LNCAP (cell line): ENCODE data around the gene TTC3.

Experiments used
- CTCF ChIP-seq: fragments of 450-650 bp; IDR thresholded peaks from 2 replicates; pipeline ENCODE4 v1.5.1; 2017; ENCODE audit warnings: mild to moderate bottlenecking

The TTC3 gene

GRCh38 chr21:37208056-37208721 lies 135.1 kb downstream of the TTC3 start:
- no peak for TF ChIP-seq CTCF

GRCh38 chr21:37208741-37209225 lies 135.7 kb downstream of the TTC3 start:
- no peak for TF ChIP-seq CTCF

- TF ChIP-seq CTCF = no peak
These were observed 137.1 kb downstream of the TTC3 start for GRCh38 chr21:37210130-37210529.

- TF ChIP-seq CTCF = no peak
These were observed 137.7 kb downstream of the TTC3 start for GRCh38 chr21:37210799-37211198.

GRCh38 chr21:37214952-37215351 lies 141.9 kb downstream of the TTC3 start:
- no peak for TF ChIP-seq CTCF

- TF ChIP-seq CTCF = no peak
These were observed 146.8 kb downstream of the TTC3 start for GRCh38 chr21:37219761-37220432.

- TF ChIP-seq CTCF = no peak
These were observed 147.5 kb downstream of the TTC3 start for GRCh38 chr21:37220433-37220980.
